GM21737 (cell line): Measurements from ENCODE around the gene ATP10B.
"Not testable (repeated sequence)": the region's sequence is repeated elsewhere in the genome, so short reads cannot be mapped to it uniquely, and the experiment has no call there.

Source experiments
- ATAC-seq: cut with Tn5 transposase; IDR thresholded peaks from one replicate; pipeline ENCODE4 v1.9.1; 2021; ENCODE audit warnings: mild to moderate bottlenecking, moderate library complexity; ENCODE audit not compliant: unreplicated experiment

ATP10B gene

GRCh38 chr5:160852049-160852448 lies at the start of gene ATP10B:
TSS of gene ATP10B (minus strand) at chr5:160852211. CDS start at chr5:160688074, 164,137 bp downstream.
- ATAC-seq = no peak

GRCh38 chr5:160901656-160902055 lies 49.6 kb upstream of the ATP10B start:
- ATAC-seq = no peak

GRCh38 chr5:160899735-160900134 lies 47.7 kb upstream of the ATP10B start:
- no peak for ATAC-seq

GRCh38 chr5:160893180-160893964 lies 41.4 kb upstream of the ATP10B start:
- ATAC-seq = not testable (repeated sequence)

- ATAC-seq = no peak
These were observed 35.8 kb upstream of the ATP10B start for GRCh38 chr5:160887780-160888179.

- ATAC-seq = not testable (repeated sequence)
These were observed 21.7 kb upstream of the ATP10B start for GRCh38 chr5:160873560-160874200.

GRCh38 chr5:160869989-160870521 lies 18.0 kb upstream of the ATP10B start:
- no peak for ATAC-seq

GRCh38 chr5:160867976-160868375 lies 16.0 kb upstream of the ATP10B start:
- no peak for ATAC-seq

- no peak for ATAC-seq
These were observed 560 bp downstream of the ATP10B start for GRCh38 chr5:160851451-160851850.

GRCh38 chr5:160850421-160850820 lies 1.6 kb downstream of the ATP10B start:
- no peak for ATAC-seq

- ATAC-seq = no peak
These were observed 4.4 kb downstream of the ATP10B start for GRCh38 chr5:160847526-160848085.

- no peak for ATAC-seq
These were observed 5.4 kb downstream of the ATP10B start for GRCh38 chr5:160846642-160847041.

GRCh38 chr5:160844177-160844576 lies 7.8 kb downstream of the ATP10B start:
- ATAC-seq = no peak

GRCh38 chr5:160843240-160843639 lies 8.8 kb downstream of the ATP10B start:
- peak; percentile 99 for ATAC-seq

GRCh38 chr5:160837749-160838593 lies 14.0 kb downstream of the ATP10B start:
- ATAC-seq = no peak

- no peak for ATAC-seq
These were observed 14.8 kb downstream of the ATP10B start for GRCh38 chr5:160837211-160837610.

- ATAC-seq = peak; percentile 67
These were observed 16.0 kb downstream of the ATP10B start for GRCh38 chr5:160835818-160836528.

GRCh38 chr5:160835376-160835775 lies 16.6 kb downstream of the ATP10B start:
- peak; percentile 14 for ATAC-seq

GRCh38 chr5:160833806-160834205 lies 18.2 kb downstream of the ATP10B start:
- no peak for ATAC-seq

- ATAC-seq = no peak
These were observed 20.2 kb downstream of the ATP10B start for GRCh38 chr5:160831801-160832200.
